Stomach smooth muscle (tissue), 2 donors: Measurements from ENCODE around the gene NAPB.

Source experiments
- H3K27ac ChIP-seq: one replicate; pipeline ENCODE4 v1.7.0; 2013; ENCODE audit warnings: mild to moderate bottlenecking, low read length, inconsistent platforms
- H3K27me3 ChIP-seq, 2 donors: one replicate each; pipeline ENCODE4 v1.7.0; 2013; ENCODE audit warnings: low read length in 2 of 2; ENCODE audit not compliant: insufficient read depth in 2 of 2, control insufficient read depth in 1 of 2
- H3K36me3 ChIP-seq, 2 donors: one replicate each; pipeline ENCODE4 v1.7.0; 2013; ENCODE audit warnings: low read length in 2 of 2; ENCODE audit not compliant: control insufficient read depth in 2 of 2, insufficient read depth in 2 of 2
- H3K4me1 ChIP-seq: one replicate; pipeline ENCODE4 v1.7.0; 2013; ENCODE audit warnings: low read length; ENCODE audit not compliant: control insufficient read depth, insufficient read depth
- H3K4me3 ChIP-seq, 2 donors: one replicate each; pipeline ENCODE4 v1.7.0; 2013; ENCODE audit warnings: low read length in 2 of 2
- H3K9ac ChIP-seq, 2 donors: one replicate each; pipeline ENCODE4 v1.7.0; 2013; ENCODE audit warnings: low read length in 2 of 2, mild to moderate bottlenecking in 1 of 2
- H3K9me3 ChIP-seq, 2 donors: one replicate each; pipeline ENCODE4 v1.7.0; 2013; ENCODE audit warnings: low read length in 2 of 2; ENCODE audit not compliant: control insufficient read depth in 2 of 2
- donor health status: healthy.
- donor health status: Pancreatic carcinoma.

NAPB gene

DNA sequence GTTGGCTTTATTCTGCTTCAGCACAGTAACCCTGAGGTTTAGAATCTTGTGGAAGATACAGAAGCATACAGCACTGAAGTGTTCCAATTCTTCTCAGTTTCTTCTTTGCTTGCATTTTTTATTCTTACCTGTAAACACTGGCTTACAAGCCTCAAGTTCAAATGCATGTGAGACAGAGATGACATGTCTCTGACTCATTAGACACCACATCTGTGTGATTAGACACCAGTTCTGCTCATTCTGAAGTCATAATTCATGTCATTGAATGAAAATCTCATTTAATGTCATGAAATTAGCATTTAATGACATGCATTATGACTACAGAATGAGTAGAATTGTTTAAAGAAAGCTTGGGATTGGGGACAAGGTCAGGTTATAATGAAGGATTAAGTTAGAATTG lies 53.5 kb downstream of the NAPB start:
- no peak overlapping the region for H3K4me3 ChIP-seq
- no peaks in the 10 kb centered on the region for H3K9me3 ChIP-seq
- no peak overlapping the region for H3K27ac ChIP-seq
- no peak overlapping the region for H3K9ac ChIP-seq
- peaks cover 39 to 42% of the 10 kb centered on the region in 2 donors for H3K36me3 ChIP-seq
- peaks cover 18% of the 10 kb centered on the region for H3K4me1 ChIP-seq
- no peaks in the 10 kb centered on the region for H3K27me3 ChIP-seq

GRCh38 chr20:23366384-23366783 lies 54.9 kb downstream of the NAPB start:
- no peak overlapping the region for H3K9ac ChIP-seq

DNA sequence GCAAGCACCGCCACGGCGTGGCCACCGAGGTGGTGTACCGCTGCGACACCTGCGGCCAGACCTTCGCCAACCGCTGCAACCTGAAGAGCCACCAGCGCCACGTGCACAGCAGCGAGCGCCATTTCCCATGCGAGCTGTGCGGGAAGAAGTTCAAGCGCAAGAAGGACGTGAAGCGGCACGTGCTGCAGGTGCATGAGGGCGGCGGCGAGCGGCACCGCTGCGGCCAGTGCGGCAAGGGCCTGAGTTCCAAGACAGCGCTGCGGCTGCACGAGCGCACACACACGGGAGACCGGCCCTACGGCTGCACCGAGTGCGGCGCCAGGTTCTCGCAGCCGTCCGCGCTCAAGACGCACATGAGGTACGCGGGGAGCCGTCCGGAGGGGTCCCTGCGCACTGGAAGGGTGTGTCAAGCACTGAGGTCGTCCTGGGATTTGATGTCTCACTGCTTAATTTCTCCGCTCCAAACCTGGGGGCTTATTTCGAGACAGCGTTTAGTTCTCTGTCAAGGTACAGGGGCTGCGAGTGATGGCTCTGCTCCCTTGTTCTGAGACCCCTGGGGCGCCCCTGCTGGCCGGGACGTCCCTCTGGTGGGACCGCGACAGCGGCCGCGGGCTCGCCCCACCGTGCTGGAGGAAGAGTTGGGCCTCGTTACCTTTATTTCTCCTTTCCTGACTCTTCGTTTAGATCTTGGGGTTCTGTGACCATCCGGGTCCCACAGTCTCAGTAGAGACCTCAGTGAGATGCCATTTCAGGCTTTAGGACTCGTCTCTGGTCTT lies 55.7 kb downstream of the NAPB start:
- Histone ChIP-seq H3K9me3 (no peaks in the 10 kb centered on the region), H3K4me1 (peaks cover 24% of the 10 kb centered on the region), H3K27me3 (no peaks in the 10 kb centered on the region), H3K27ac (no peak overlapping the region), H3K4me3 (no peak overlapping the region), H3K9ac (peak overlapping the region in 1 of 2 donors; percentile 13), H3K36me3 (peaks cover 27 to 33% of the 10 kb centered on the region in 2 donors)

More at GRCh38 chr20:23366384-23366783, 54.9 kb downstream of the NAPB start:
- Histone ChIP-seq H3K27me3 (no peaks in the 10 kb centered on the region), H3K4me3 (no peak overlapping the region), H3K4me1 (peaks cover 21% of the 10 kb centered on the region), H3K9me3 (no peaks in the 10 kb centered on the region), H3K36me3 (peaks cover 35 to 38% of the 10 kb centered on the region in 2 donors), H3K27ac (no peak overlapping the region)

- no peaks in the 10 kb centered on the region for H3K9me3 ChIP-seq
- H3K27ac ChIP-seq: peak overlapping the region; percentile 98
- H3K9ac ChIP-seq: peak overlapping the region; percentile 84 to 87
- H3K36me3 ChIP-seq: peaks cover 9 to 16% of the 10 kb centered on the region in 2 donors
- no peaks in the 10 kb centered on the region for H3K27me3 ChIP-seq
- H3K4me1 ChIP-seq: peaks cover 24% of the 10 kb centered on the region
- peak overlapping the region; percentile 81 to 82 for H3K4me3 ChIP-seq
These were observed 58.0 kb downstream of the NAPB start for GRCh38 chr20:23363257-23363649.

- peak overlapping the region; percentile 98 for H3K27ac ChIP-seq
- H3K27me3 ChIP-seq: no peaks in the 10 kb centered on the region
- no peaks in the 10 kb centered on the region for H3K9me3 ChIP-seq
- peaks cover 24% of the 10 kb centered on the region for H3K4me1 ChIP-seq
- peak overlapping the region; percentile 84 to 87 for H3K9ac ChIP-seq
- H3K36me3 ChIP-seq: peaks cover 7 to 16% of the 10 kb centered on the region in 2 donors
- peak overlapping the region; percentile 81 to 82 for H3K4me3 ChIP-seq
These were observed 58.7 kb downstream of the NAPB start for GRCh38 chr20:23362392-23363256.

DNA sequence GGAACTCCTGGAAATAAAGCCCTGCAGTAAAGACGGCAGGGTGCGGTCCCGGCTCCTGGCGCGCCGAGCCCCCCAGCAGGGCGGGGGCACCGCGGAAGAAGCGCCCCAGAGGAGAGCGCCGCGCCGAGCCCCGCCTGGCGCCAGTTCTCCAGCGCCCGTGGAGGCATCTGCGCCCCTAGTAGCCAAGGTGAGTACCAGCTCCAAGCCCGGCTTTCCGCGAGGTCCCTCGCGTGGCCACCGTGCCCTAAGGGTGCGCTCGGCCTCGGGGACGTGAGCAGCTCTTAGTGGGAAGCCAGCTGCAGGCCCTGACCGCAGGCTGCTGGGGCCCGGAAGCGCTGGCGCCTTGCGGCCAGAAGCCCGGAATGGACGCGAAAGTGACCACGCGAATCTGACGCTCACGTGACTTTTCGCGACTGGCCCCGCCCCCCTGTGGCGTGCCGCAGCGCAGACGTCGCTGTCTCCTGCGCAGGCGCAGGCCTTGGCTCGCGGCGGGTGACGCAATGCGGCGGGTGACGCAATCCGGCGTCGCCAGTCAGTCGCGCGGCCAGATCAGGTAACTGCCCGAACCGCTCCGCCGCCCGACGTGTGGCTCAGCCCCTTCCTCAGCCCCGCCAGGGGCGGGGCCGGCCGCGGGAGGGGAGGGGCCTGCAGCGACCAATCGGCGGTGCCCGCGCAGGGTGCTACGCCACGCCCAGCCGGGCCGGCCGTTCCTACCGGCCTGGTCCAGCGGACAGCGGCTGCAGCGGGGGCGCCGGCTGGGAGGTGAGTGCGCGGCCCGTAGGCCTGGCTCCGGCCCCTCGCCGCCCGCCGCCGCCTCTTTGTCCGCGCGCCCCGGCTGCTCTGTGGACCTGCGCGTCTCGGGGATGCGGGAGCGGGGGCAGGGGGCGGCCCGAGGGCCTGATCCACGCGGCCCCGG lies 59.6 kb downstream of the NAPB start, which contains the start of gene GZF1:
Gene GZF1 (plus strand): TSS at position 707 of the 916 bp plus-strand sequence. CDS start 2,202 bp downstream, outside the sequence.
- Histone ChIP-seq H3K27ac (peak within 1 kb of the TSS; percentile 98), H3K27me3 (no peaks in the 10 kb centered on the region), H3K9ac (peak within 1 kb of the TSS; percentile 89 to 95), H3K4me3 (peak within 1 kb of the TSS; percentile 81 to 82), H3K4me1 (peaks cover 24% of the 10 kb centered on the region), H3K36me3 (peaks cover 6 to 12% of the 10 kb centered on the region in 2 donors), H3K9me3 (no peaks in the 10 kb centered on the region)

- Histone ChIP-seq H3K9me3 (no peaks in the 10 kb centered on the region), H3K27me3 (no peaks in the 10 kb centered on the region), H3K4me3 (peak overlapping the region; percentile 72 to 82), H3K4me1 (peaks cover 22% of the 10 kb centered on the region), H3K9ac (peak overlapping the region; percentile 89 to 95), H3K27ac (peak overlapping the region; percentile 98), H3K36me3 (peaks cover 6 to 9% of the 10 kb centered on the region in 2 donors)
These were observed 60.2 kb downstream of the NAPB start for GRCh38 chr20:23361119-23361475.

GRCh38 chr20:23360531-23360930 lies 60.8 kb downstream of the NAPB start:
- Histone ChIP-seq H3K4me3 (peak overlapping the region in 1 of 2 donors; percentile 82), H3K36me3 (peaks cover 6 to 9% of the 10 kb centered on the region in 2 donors), H3K27ac (peak overlapping the region; percentile 98), H3K4me1 (peaks cover 17% of the 10 kb centered on the region), H3K9ac (peak overlapping the region; percentile 89 to 95), H3K9me3 (no peaks in the 10 kb centered on the region), H3K27me3 (no peaks in the 10 kb centered on the region)

DNA sequence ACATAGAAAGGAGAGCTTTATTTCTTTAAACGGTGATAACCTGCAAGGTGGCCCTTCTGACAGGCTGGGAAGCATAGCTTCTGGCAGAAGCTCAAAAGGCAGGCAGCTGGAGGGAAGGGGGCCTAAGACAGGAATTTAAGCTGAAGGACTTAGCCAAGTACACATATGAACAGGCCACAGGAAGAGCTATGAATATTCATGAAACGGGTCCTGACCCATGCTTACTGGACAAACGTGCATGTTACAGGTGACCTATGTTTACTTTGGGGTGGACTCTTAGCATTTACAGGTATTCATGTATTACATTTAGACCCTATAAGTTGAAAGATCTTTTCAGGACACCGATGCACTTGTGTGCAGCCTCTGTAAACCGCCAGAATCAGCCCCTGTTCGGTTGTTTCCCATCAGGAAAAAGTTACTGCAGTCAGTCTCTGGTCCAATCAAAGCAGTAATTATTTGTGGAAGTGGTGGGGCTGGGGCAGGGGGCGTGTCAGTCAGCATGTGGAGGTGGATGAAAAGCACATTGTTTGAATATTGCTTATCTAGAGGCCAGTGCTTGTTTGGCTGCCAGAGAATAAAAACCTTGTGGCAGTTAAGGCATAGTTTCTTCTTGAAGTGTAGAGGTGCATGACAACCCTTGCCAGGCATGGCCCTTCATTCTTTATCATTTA lies 62.2 kb downstream of the NAPB start:
- Histone ChIP-seq H3K9ac (no peak overlapping the region), H3K4me1 (peaks cover 16% of the 10 kb centered on the region), H3K4me3 (peak overlapping the region in 1 of 2 donors; percentile 85), H3K9me3 (no peaks in the 10 kb centered on the region), H3K27me3 (no peaks in the 10 kb centered on the region), H3K36me3 (peaks cover 8 to 11% of the 10 kb centered on the region in 2 donors), H3K27ac (no peak overlapping the region)
